GM03348 (cell line): ENCODE measurements around the gene PCSK7.
A peak's percentile ranks its signal among the peaks of the same experiment; 100 is the strongest.
"Not testable (repeated sequence)": the region's sequence is repeated elsewhere in the genome, so short reads cannot be mapped to it uniquely, and the experiment has no call there.

ENCODE experiments used
- DNase-seq: peaks from one replicate; pipeline ENCODE4 v3.0.0; 2012; ENCODE audit warnings: low spot score

The PCSK7 gene, protein sequence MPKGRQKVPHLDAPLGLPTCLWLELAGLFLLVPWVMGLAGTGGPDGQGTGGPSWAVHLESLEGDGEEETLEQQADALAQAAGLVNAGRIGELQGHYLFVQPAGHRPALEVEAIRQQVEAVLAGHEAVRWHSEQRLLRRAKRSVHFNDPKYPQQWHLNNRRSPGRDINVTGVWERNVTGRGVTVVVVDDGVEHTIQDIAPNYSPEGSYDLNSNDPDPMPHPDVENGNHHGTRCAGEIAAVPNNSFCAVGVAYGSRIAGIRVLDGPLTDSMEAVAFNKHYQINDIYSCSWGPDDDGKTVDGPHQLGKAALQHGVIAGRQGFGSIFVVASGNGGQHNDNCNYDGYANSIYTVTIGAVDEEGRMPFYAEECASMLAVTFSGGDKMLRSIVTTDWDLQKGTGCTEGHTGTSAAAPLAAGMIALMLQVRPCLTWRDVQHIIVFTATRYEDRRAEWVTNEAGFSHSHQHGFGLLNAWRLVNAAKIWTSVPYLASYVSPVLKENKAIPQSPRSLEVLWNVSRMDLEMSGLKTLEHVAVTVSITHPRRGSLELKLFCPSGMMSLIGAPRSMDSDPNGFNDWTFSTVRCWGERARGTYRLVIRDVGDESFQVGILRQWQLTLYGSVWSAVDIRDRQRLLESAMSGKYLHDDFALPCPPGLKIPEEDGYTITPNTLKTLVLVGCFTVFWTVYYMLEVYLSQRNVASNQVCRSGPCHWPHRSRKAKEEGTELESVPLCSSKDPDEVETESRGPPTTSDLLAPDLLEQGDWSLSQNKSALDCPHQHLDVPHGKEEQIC

DNA sequence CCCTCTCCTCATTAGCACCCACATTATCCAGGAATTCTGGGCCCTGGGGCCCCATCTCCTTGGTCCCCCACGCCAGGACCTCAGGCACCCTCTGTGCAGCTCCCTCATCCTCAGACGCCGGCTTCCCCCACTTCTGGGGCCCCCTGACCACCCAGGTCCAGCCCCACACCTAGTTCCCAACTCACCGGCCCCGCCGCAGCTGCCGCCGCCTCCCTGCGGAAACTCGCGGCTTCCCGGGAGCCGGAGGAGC is at the start of gene PCSK7:
Gene PCSK7 (minus strand): TSS at position 232 of the 250 bp plus-strand sequence. CDS start 2,229 bp downstream, outside the sequence.
- no peak for DNase-seq

DNA sequence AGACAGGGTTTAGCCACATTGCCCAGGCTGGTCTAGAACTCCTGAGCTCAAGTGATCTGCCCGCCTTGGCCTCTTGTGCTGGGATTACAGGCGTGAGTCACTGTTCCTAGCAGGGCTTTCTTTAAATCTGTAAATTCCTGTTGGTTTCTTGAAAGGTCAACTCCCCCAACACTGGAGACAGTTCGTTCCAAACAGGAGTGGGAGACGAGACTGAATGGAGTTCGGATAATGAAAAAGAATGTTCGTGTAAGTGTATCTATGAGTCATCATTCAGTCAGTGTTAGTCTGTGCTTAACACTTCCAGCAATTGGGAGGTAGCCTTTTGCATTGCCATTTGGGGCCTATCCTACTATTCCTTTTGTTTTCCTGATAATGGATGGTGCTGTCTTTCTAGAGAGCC is 49.3 kb upstream of the PCSK7 start:
- DNase-seq, result peak; percentile 90

DNA sequence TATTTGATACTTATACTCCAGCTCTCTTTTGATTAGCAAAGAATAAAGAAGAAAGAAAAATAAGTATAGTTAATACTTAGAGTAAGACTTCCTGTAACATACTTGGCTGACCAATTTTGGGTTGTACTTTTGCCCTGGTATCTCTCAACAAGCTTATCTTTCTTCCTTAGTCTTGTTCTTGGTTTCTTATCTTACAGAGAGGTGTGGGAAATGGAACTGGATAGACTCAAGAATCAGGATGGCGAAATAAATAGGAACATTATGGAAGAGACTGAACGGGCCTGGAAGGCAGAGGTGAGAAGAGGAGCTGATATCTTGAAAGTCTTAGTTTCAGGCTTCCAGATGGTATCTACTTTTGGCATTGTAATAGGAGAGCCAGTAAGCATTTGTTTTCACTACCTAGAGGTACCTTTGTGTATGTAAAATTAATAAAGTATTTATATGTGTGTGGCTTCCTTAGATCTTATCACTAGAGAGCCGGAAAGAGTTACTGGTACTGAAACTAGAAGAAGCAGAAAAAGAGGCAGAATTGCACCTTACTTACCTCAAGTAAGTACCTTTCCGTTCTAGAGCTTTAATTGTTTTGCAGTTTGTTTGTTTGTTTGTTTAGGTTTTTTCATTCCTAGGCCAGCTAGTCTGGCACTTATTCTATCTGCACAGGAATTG is 48.0 kb upstream of the PCSK7 start:
- no peak for DNase-seq

DNA sequence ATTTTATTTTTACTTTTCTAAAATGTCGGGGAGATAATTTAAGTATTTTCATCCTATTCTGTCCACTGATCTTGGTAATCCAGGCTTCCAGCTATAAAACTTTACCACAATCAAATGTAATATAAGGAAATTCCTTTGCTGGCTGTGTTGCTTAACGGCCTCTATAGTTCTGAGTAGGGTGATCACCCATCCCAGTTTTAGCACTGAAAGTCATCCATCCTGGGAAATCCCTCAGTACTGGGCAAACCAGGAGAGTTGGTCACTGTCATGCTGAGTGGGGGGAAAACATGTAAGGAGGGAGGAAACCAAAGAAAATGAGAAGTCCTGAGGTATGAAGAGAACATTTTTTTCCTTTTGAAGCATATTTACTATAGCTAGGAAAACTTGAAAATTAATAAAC is 46.5 kb upstream of the PCSK7 start:
- DNase-seq, result no peak

DNA sequence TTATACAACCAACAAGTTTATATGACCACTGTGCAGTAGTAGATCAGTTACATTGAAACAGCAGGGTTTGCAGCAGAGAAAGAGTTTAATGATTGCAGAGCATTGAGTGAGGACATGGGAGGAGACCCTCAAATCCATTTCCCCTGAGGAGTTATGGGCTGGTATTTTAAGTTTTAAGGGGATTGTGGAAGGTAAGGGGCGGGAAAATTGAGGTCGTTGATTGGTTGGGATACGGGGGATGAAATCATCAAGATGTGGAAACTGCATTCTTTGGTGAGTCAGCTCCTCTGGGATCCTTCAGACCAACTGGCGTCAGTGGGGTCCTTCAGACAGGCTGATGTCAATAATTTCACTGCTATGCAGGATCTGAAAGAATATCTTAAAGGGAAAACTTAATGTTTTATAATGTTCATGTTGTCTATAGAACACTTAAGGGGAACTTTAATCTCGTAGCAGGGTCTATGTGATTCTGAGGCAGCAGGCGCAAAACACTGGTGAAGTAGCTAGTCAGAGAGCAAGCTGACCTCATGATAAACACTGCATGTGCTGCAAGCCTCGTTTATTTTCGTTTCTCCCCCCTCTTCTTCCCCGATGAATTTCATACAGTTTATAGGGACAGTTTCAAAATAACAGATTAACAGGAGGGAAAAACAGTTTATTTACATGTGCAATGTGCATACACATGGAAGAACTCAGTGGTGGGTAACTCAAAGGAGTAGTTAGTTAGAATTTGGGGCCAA is 41.8 kb upstream of the PCSK7 start:
- peak; percentile 75 for DNase-seq

DNA sequence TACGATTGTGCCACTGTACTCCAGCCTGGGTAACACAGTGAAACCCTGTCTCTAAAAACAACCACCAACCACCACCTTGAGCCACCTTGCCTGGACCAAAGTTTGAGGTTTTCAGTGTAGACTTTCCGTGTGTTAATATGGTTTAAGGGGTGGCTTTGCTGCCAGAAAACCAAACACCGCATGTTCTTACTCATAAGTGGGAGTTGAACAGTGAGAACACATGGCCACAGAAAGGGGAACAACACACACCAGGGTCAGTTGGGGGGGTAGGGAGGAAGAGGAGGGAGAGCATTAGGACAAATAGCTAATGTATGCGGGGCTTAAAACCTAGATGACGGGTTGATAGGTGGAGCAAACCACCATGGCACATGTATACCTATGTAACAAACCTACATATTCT is 40.3 kb upstream of the PCSK7 start:
- DNase-seq, result not testable (repeated sequence)

DNA sequence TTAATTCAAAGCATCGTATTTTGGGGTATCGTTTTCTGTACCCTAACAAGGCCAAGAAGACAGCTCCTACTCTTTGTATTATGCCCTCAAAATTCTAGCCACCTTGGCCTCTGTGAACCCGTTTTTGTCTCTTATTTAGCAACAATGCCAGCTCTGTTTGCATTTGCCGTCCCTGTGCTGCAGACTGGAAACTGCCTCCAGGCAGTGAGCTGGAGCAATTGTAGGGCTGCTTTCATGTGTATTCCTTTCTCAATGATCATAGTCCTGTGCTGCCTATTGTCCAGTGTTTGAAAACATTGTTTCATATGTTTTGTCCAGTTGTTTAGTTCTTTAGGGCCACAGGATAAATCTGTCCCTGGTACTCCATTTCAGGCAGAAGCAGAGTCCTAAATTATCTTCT is 39.3 kb upstream of the PCSK7 start:
- no peak for DNase-seq

DNA sequence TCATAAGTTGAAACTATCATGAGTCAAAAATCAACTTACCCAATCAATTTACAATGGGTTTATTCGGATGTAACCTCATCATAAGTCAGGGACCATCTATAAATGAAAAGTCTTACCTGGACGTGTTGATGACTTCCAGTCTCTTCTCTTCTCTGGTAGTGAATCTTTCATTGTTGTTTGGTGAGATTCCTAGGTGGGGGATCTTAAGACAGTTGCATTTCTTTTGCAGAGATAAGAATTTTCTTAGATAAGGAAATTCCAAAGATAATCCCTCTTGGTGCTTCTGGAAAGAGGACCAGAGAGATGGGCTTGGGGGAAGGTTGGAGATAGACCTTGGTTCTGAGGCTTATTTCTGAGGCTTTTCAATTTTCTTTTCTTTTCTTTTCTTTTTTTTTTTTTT is 38.0 kb upstream of the PCSK7 start:
- no peak for DNase-seq

DNA sequence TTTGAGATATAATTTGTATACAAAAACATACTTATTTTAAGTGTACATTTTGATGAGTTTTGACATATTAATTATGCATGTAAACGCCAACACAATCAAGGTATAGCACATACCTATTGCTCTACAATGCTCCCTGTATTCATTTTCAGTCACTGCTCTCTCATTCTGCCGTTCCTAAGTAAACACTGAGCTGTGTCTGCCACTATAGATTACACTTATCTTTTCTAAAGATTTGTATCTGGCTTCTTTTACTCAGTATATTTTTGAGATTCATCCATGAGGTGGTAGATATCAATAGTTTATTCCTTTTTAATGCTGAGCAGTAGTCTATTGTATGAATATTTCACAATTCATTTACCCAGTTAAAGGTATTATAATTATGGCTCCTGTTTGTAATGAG is 33.9 kb upstream of the PCSK7 start:
- no peak for DNase-seq

DNA sequence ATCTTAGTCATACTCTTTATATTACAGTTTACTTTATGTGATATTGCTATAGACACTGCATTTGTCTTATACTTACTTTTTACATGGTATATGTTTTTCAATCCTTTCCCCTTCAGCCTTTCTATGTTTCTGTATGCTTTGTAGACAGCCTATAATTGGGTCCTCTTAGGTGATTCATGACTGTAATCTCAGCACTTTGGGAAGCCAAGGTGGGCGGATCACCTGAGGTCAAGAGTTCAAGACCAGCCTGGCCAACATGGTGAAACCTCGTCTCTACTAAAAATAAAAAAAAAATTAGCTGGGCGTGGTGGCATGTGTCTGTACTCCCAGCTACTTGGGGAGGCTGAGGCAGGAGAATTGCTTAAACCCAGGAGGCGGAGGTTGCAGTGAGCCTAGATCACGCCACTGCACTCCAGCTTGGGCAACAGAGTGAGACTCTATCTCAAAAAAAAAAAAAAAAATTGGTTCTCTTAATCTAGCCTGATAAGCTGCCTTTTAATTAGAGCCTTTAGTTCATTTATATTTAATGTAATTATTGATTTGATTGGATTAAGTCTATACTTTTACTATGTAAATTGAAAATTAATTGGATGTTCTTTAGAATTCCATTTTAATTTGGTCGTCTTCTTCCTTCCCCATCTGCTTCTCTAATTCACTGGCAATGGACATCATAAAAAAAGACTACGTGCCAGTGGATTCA is 32.9 kb upstream of the PCSK7 start:
- not testable (repeated sequence) for DNase-seq

DNA sequence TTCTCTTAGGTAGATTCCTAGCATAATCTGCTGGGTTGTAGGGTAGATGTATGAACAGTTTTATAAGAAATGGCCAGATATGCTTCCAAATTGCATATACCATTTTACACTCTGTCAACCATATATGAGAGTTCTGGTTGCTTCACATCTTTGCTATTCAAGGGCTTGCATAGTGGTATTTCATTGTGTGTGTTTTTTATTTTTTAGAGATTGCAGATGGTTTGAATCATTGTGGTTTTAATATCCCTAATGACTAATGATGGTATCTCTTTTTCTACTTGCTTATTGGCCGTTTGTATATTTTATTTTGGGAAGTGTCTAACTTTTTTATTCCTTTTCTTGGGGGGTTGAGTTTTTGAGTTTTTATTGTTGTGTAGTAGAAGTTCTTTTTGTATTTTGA is 27.5 kb upstream of the PCSK7 start:
- DNase-seq, result peak; percentile 70

DNA sequence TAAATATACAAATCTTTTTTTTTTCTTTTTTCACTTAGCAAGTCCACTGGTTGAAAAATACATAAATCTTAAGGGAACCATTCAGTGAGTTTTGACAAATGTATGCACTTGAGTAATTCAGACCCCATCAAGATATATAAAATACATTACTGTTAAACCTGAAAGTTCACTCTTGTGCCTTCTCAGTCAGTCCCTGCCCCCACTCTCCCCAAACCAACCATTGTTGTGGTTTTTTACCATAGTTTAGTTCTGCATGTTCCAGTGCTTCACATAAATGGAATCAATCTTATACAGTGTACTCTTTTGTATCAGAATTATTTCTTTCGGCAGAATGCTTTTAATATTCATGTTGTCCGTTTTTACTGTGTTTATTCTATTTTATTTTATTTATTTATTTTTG is 26.7 kb upstream of the PCSK7 start:
- DNase-seq, result no peak

DNA sequence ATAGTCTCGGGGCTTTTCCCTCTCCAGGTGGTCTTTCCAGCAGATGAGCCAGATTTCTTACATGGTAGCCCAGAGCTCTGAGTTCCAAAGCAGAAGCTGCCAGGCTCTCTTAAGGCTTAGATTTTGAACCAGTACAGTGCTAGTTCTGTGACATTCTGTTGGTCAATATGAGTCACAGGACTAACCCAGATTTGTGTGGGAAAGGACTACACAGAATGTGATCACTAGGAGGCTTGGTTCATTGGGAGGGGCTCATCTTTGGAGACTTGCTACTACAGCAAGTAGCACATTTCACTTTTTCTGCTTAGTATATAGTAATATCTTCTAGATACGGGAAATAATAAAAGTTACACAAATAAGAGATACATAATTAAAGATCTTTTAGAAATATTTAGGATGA is 24.7 kb upstream of the PCSK7 start:
- peak; percentile 22 for DNase-seq

DNA sequence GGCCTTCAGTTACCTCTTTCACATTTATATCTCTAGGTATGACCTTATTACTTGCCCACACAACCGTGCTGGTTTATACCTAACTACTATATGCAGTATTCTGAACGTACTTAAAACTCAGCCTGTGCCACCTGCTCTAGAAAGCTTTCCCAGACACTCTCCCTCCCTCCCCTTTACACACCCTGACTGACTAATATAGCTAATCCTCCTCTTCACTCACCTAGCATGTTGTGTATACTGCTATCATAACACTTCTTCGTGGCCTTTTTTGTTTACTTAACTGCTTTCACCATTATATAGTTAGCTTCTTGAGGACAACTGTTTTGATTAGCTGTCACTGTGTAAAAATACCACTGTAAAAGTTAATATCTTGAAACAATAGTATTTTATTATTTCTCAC is 24.1 kb upstream of the PCSK7 start:
- no peak for DNase-seq

DNA sequence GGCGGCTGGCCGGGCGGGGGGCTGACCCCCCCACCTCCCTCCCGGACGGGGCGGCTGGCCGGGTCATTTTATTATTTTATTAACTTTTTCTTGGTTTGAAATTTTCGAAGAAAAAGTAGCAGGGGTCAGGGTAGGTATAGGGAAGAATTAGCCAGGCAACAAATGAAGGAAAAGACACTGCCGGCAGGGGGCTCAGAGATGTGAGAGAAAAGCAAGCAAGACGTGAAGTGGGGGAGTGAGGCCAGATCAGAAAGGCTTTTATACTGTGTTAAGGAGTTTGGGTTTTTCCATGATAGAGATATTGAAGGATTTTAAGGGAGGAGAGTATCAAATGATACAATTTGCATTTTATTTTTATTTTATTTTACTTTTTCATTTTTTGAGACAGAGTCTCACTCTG is 19.6 kb upstream of the PCSK7 start:
- DNase-seq, result no peak

DNA sequence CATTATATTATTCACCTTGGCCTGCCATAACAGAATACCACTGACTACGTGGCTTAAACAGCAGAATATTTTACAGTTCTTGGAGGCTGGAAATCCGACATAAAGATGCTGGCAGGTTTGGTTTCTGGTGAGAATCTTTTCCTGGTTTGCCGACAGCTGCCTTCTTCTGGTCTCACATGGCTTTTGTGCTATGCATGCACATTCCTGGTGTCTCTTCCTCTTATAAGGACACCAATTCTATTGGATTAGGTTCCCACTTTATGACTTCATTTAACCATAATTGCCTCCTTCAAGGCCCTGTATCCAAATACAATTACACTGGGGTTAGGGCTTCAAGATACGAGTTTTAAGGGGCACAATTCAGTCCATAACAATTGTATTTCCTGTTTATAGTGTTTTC is 17.7 kb upstream of the PCSK7 start:
- DNase-seq, result no peak

DNA sequence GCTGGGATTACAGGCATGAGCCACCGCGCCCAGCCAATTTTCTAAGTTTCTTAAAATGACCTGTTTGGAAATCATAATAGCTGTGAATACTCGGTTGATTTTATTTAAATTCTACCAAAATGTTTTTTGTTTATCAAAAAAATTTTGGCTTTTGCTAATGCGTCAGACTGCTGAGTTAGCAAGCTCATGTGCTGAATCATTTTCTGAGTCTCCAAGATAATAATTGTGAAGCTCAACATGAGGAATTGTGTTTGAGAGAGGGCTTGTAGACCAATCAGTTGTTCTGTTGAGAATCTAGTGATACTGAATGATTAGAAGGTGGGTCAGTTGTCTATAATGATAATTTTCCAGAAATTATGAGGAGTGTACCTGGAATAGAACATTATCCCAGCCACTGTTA is 16.5 kb upstream of the PCSK7 start:
- DNase-seq, result no peak

DNA sequence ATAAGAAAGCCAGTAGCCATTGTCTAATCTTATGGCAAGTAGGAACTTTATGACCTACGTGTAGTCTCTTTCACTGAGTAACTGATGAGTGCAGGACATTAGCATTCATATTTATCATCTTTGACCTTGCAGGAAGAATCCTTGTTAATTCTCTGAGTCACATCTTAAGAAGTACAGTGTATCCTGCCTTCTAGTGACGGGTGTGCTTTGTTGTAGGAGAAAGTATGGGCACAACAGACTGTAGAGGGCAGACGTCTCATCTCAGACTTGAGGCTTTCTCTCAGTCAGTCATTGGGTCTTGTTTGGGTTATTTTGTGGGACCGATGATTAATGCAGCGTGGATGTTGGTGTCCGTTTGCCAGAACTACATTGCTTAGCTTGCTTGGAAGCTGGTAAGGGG is 7.4 kb upstream of the PCSK7 start:
- DNase-seq, result peak; percentile 89

DNA sequence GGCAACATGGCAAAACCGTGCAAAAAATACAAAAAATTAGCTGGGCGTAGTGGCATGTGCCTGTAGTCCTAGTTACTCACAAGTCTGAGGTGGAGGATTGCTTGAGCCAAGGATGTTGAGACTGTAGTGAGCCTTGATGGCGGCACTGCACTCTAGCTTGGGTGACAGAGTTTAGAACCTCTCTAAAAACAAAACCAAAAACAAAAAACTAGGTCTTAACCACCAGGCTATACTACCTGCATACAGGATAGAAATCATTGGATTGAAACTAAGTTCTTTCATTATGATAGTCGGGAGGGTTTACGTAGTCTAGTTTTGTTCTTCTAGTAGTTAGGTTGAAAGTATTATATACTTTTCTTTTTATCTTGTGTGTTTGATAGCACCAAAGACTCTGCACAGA is 6.3 kb upstream of the PCSK7 start:
- no peak for DNase-seq

DNA sequence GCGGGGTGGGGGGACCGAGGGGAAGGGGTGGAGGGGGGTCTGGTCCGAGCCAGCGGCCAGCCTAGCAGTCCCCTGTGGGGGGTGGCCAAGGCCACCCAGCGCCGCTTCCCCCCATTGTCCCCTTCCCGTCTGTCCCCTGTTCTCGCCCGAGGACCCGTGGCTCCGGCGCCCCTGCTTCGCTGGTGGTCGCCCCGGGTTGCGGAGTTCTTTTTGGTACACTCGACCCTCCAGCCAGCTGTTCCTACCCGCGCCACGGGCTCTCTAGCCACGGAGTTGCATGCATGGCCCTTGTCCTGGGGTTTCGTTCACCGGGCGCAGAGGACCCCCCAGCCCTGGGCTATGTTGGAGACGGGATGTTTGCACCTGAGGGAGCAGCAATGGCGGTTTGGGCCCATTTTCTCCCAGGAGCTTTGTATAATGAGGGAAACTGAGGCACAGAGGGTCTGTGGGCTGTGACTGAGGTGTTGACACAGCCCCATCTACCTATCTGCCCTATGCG is 1.1 kb upstream of the PCSK7 start:
- DNase-seq, result peak; percentile 45

DNA sequence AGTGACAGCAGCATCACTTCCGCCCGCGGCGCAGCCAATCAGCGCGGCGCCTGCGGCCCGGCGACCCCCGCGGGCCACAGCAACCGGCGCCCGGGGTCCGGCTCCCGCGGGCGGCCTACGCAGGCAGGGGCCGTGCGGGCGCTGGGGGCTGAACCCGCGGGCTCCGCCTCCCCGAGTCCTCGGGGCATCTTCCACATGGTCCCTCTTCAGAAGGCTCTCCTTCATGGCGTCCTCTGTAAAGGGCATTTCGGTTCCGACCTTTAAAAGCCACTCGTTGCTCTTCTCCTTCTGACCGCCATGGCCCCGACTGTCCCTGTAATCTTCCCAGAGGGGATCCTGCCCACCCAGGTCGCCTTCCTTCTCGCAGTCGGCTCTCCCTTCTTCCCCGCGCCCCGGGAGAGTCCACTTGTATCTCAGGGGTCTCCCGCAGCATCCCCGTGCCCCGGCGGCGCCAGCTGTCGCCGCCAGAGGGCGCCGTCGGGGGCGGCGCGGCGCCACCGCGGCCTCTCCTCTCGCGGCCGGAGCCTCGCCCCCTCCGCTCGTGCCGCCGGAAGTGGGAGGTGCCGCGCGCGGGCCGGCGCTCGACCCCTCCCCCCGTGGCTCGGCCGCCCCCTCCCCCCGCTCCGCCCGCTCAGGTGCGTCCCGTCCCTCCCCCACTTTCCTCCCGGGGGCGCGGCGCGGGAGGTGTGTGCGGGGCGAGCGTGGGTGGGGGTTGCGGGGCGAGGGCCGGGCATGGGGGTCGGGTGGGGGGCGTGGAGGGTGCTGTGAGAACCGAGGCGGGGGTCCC is 412 bp upstream of the PCSK7 start, which contains the start of gene RNF214:
Gene RNF214 (plus strand): TSS at position 580 of the 787 bp plus-strand sequence. CDS start 1,602 bp downstream, outside the sequence.
- DNase-seq, result peak; percentile 98
